Central memory CD8-positive, alpha-beta T cell (primary cell): ENCODE data around the gene MED13L.

Source experiments
- ATAC-seq: fragments of 150-1000 bp; cut with Tn5 transposase; replicated peaks from 2 replicates; pipeline ENCODE4 v1.10.0; 2022; ENCODE audit warnings: mild to moderate bottlenecking, moderate FRiP score, moderate number of reproducible peaks; ENCODE audit not compliant: poor library complexity, severe bottlenecking; ENCODE audit errors: extremely low read depth
- DNase-seq, 2 donors: peaks; one replicate each; pipeline ENCODE4 v3.0.0; 2021; ENCODE audit warnings: low spot score in 2 of 2
- H3K27ac Mint-ChIP-seq: one replicate; pipeline ENCODE4 v1.8.0; 2022; ENCODE audit warnings: low read depth, mild to moderate bottlenecking, moderate library complexity, mixed read lengths
- H3K27me3 Mint-ChIP-seq: one replicate; pipeline ENCODE4 v1.8.0; 2022; ENCODE audit warnings: mixed read lengths
- H3K36me3 Mint-ChIP-seq: one replicate; pipeline ENCODE4 v1.8.0; 2022; ENCODE audit warnings: mild to moderate bottlenecking, moderate library complexity, mixed read lengths; ENCODE audit not compliant: insufficient read depth
- H3K4me1 Mint-ChIP-seq: one replicate; pipeline ENCODE4 v1.8.0; 2022; ENCODE audit warnings: mixed read lengths
- H3K4me3 Mint-ChIP-seq: one replicate; pipeline ENCODE4 v1.8.0; 2022; ENCODE audit warnings: mild to moderate bottlenecking, moderate library complexity, mixed read lengths
- H3K9me3 Mint-ChIP-seq: one replicate; pipeline ENCODE4 v1.8.0; 2022; ENCODE audit warnings: mixed read lengths

MED13L gene

GRCh38 chr12:116207274-116207673 lies 70.2 kb downstream of the MED13L start:
- no peaks in the 10 kb centered on the region for H3K27me3 Mint-ChIP-seq
- H3K27ac Mint-ChIP-seq: no peak overlapping the region
- ATAC-seq (no peak), DNase-seq (no peak)
- peaks cover 42% of the 10 kb centered on the region for H3K4me1 Mint-ChIP-seq
- peaks cover 4% of the 10 kb centered on the region for H3K36me3 Mint-ChIP-seq
- H3K4me3 Mint-ChIP-seq: no peak overlapping the region
- H3K9me3 Mint-ChIP-seq: no peaks in the 10 kb centered on the region

DNA sequence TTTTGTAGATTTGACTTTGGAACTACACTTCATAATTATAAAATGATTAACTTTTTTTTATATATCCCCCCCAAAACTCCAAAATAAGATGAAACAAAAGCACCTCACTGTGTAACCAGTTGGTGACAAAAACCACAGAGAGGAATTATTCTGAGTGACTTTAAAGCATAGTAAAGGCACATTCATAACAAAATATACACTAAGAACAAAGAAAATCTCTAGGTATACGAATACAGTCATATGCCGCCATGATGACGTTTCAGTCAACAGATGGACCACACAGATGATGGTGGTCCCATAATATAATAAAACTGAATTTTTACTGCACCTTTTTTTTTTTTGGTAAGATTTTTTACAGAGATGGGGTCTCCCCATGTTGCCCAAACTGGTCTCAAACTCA lies 70.7 kb downstream of the MED13L start:
- peaks cover 4% of the 10 kb centered on the region for H3K36me3 Mint-ChIP-seq

GRCh38 chr12:116204785-116205184 lies 72.7 kb downstream of the MED13L start:
- DNase-seq (no peak), ATAC-seq (no peak)
- H3K27me3 Mint-ChIP-seq: no peaks in the 10 kb centered on the region
- H3K9me3 Mint-ChIP-seq: no peaks in the 10 kb centered on the region
- no peak overlapping the region for H3K4me3 Mint-ChIP-seq
- H3K4me1 Mint-ChIP-seq: peaks cover 35% of the 10 kb centered on the region
- H3K36me3 Mint-ChIP-seq: peaks cover 4% of the 10 kb centered on the region
- H3K27ac Mint-ChIP-seq: no peak overlapping the region

More for the DNA sequence above, 70.7 kb downstream of the MED13L start:
- Mint-ChIP-seq H3K4me3 (no peak overlapping the region), H3K27me3 (no peaks in the 10 kb centered on the region), H3K4me1 (peaks cover 41% of the 10 kb centered on the region), H3K9me3 (no peaks in the 10 kb centered on the region), H3K27ac (no peak overlapping the region)
- no peak for ATAC-seq
- no peak for DNase-seq

- no peak for ATAC-seq
- H3K27ac Mint-ChIP-seq: no peak overlapping the region
- DNase-seq: no peak
- H3K4me1 Mint-ChIP-seq: peaks cover 35% of the 10 kb centered on the region
- no peaks in the 10 kb centered on the region for H3K9me3 Mint-ChIP-seq
- H3K36me3 Mint-ChIP-seq: peaks cover 4% of the 10 kb centered on the region
- H3K4me3 Mint-ChIP-seq: no peak overlapping the region
- H3K27me3 Mint-ChIP-seq: no peaks in the 10 kb centered on the region
These were observed 73.3 kb downstream of the MED13L start for GRCh38 chr12:116204169-116204568.

DNA sequence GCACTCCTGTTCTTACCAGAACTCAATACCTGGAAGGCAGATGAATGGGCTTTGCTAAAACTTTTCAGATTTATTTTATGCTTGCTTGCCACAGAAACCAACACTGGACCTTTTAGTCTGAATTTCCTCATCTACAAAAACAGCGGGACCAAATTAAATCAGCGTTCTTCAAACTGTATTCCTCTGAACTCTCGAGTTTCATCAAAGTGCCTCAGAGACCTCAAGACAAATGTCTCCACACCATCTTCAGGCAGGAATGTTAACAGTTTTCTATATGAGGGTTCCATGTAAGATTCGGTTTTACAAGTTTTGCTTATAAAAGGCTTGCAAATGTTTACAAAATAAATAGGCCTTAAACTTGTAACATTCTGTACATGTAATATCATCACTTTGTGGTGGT lies 74.6 kb downstream of the MED13L start:
- Mint-ChIP-seq H3K4me1 (peaks cover 47% of the 10 kb centered on the region), H3K9me3 (no peaks in the 10 kb centered on the region), H3K27me3 (no peaks in the 10 kb centered on the region), H3K36me3 (peaks cover 7% of the 10 kb centered on the region), H3K27ac (no peak overlapping the region), H3K4me3 (no peak overlapping the region)
- DNase-seq: no peak
- ATAC-seq: no peak

GRCh38 chr12:116202433-116202832 lies 75.1 kb downstream of the MED13L start:
- Mint-ChIP-seq H3K27ac (no peak overlapping the region), H3K4me3 (no peak overlapping the region), H3K9me3 (no peaks in the 10 kb centered on the region), H3K27me3 (no peaks in the 10 kb centered on the region), H3K4me1 (peaks cover 43% of the 10 kb centered on the region), H3K36me3 (peaks cover 7% of the 10 kb centered on the region)
- DNase-seq (no peak), ATAC-seq (no peak)

GRCh38 chr12:116201908-116202307 lies 75.6 kb downstream of the MED13L start:
- no peaks in the 10 kb centered on the region for H3K9me3 Mint-ChIP-seq
- ATAC-seq: no peak
- H3K36me3 Mint-ChIP-seq: peaks cover 8% of the 10 kb centered on the region
- H3K27me3 Mint-ChIP-seq: no peaks in the 10 kb centered on the region
- peaks cover 38% of the 10 kb centered on the region for H3K4me1 Mint-ChIP-seq
- H3K27ac Mint-ChIP-seq: no peak overlapping the region
- DNase-seq: no peak
- H3K4me3 Mint-ChIP-seq: no peak overlapping the region

GRCh38 chr12:116201359-116201758 lies 76.1 kb downstream of the MED13L start:
- no peak for DNase-seq
- Mint-ChIP-seq H3K9me3 (no peaks in the 10 kb centered on the region), H3K27me3 (no peaks in the 10 kb centered on the region), H3K36me3 (peaks cover 8% of the 10 kb centered on the region), H3K4me1 (peaks cover 34% of the 10 kb centered on the region), H3K27ac (no peak overlapping the region), H3K4me3 (no peak overlapping the region)
- no peak for ATAC-seq

DNA sequence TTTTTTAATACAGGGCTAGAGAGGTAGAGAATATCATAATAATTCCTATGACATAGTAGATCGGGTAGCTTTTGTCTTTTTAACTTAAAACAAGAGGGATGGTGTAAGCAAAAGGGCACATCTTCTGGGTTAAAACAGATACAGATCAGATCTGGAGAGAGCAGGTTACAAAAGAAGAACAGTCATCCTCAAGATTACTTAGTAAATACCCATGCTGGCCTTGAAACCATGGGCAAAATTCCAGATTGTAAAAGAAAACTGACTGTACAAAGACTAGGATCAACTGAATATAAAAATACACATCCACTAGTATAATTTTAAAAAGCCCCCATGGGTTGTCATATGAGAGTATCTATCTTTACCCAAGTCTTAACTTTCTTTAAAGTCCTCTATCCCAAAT lies 76.7 kb downstream of the MED13L start:
- H3K9me3 Mint-ChIP-seq: no peaks in the 10 kb centered on the region
- no peak for ATAC-seq
- H3K27me3 Mint-ChIP-seq: no peaks in the 10 kb centered on the region
- no peak for DNase-seq
- H3K36me3 Mint-ChIP-seq: peaks cover 8% of the 10 kb centered on the region
- no peak overlapping the region for H3K27ac Mint-ChIP-seq
- no peak overlapping the region for H3K4me3 Mint-ChIP-seq
- peaks cover 39% of the 10 kb centered on the region for H3K4me1 Mint-ChIP-seq

DNA sequence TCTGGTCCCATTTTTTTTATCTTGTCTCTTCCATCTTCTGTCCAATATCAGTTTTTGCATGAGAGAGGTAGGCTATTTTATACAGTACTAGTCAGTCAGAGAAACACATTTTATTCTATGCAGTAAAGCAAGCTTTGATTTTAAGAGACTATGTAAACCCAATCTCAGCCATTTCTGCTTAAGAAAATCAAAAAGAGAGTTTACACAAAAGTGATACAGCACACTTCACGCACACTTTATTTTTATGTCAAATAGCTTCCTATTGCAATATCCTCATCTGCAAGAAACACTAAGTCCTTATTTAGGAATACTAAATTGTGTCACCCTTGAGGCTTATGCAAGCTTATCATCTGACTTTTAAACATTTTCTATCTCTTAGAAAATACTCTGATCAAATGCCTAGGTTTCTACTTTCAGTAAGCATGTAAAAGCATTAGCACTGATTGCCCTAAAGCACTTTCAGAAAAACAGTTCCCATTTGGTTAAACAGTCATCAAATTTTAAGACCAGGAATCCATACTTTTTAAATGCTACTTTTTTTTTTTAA lies 78.3 kb downstream of the MED13L start:
- no peaks in the 10 kb centered on the region for H3K9me3 Mint-ChIP-seq
- H3K27me3 Mint-ChIP-seq: no peaks in the 10 kb centered on the region
- H3K27ac Mint-ChIP-seq: peak overlapping the region; percentile 18
- no peak overlapping the region for H3K4me3 Mint-ChIP-seq
- peaks cover 8% of the 10 kb centered on the region for H3K36me3 Mint-ChIP-seq
- DNase-seq (no peak), ATAC-seq (no peak)
- H3K4me1 Mint-ChIP-seq: peaks cover 55% of the 10 kb centered on the region

- Mint-ChIP-seq H3K27ac (no peak overlapping the region), H3K36me3 (peaks cover 4% of the 10 kb centered on the region), H3K4me3 (no peak overlapping the region), H3K27me3 (no peaks in the 10 kb centered on the region), H3K9me3 (no peaks in the 10 kb centered on the region), H3K4me1 (peaks cover 70% of the 10 kb centered on the region)
- DNase-seq (no peak), ATAC-seq (no peak)
These were observed 80.5 kb downstream of the MED13L start for GRCh38 chr12:116196752-116197718.

GRCh38 chr12:116196226-116196625 lies 81.3 kb downstream of the MED13L start:
- Mint-ChIP-seq H3K36me3 (peaks cover 4% of the 10 kb centered on the region), H3K9me3 (no peaks in the 10 kb centered on the region), H3K4me1 (peaks cover 68% of the 10 kb centered on the region), H3K4me3 (no peak overlapping the region), H3K27me3 (no peaks in the 10 kb centered on the region), H3K27ac (no peak overlapping the region)
- ATAC-seq: no peak
- DNase-seq: no peak

GRCh38 chr12:116194935-116195431 lies 82.5 kb downstream of the MED13L start:
- no peaks in the 10 kb centered on the region for H3K27me3 Mint-ChIP-seq
- no peak overlapping the region for H3K4me3 Mint-ChIP-seq
- peaks cover 4% of the 10 kb centered on the region for H3K36me3 Mint-ChIP-seq
- DNase-seq: peak in 1 of 2 donors; percentile 25
- no peak overlapping the region for H3K27ac Mint-ChIP-seq
- H3K9me3 Mint-ChIP-seq: no peaks in the 10 kb centered on the region
- peaks cover 65% of the 10 kb centered on the region for H3K4me1 Mint-ChIP-seq
- ATAC-seq: peak; percentile 85
